RWPE2 (cell line): Measurements from ENCODE around the gene ZSCAN31.

Experiments
- ATAC-seq: fragments of 200-7000 bp; cut with Tn5 transposase; 3 replicates; pipeline ENCODE4 v1.9.1; 2021; ENCODE audit warnings: low read depth
- DNase-seq: peaks from one replicate; pipeline ENCODE4 v3.0.0-alpha.2; 2020; ENCODE audit warnings: low spot score
- H3K27ac ChIP-seq: fragments of 450-650 bp; 2 replicates; pipeline ENCODE4 v1.5.1; 2017; ENCODE audit warnings: mild to moderate bottlenecking; ENCODE audit not compliant: poor library complexity, severe bottlenecking
- H3K27me3 ChIP-seq: fragments of 250-450 bp; sonication (Bioruptor Pico); 2 replicates; pipeline ENCODE4 v1.5.1; 2021; ENCODE audit warnings: mild to moderate bottlenecking, moderate library complexity; ENCODE audit not compliant: insufficient read depth, poor library complexity, severe bottlenecking
- H3K36me3 ChIP-seq: fragments of 250-450 bp; sonication (Bioruptor Pico); 2 replicates; pipeline ENCODE4 v1.5.1; 2020; ENCODE audit warnings: low read depth, mild to moderate bottlenecking, moderate library complexity
- H3K4me1 ChIP-seq: fragments of 250-450 bp; sonication (Bioruptor Pico); 2 replicates; pipeline ENCODE4 v1.5.1; 2021; ENCODE audit warnings: mild to moderate bottlenecking, moderate library complexity; ENCODE audit not compliant: insufficient read depth, poor library complexity, severe bottlenecking
- H3K4me3 ChIP-seq: fragments of 250-450 bp; sonication (Bioruptor Pico); 2 replicates; pipeline ENCODE4 v1.5.1; 2021; ENCODE audit warnings: mild to moderate bottlenecking, moderate library complexity; ENCODE audit not compliant: severe bottlenecking
- H3K9me3 ChIP-seq: fragments of 250-450 bp; sonication (Bioruptor Pico); 2 replicates; pipeline ENCODE4 v1.5.1; 2021; ENCODE audit warnings: mild to moderate bottlenecking, moderate library complexity; ENCODE audit not compliant: severe bottlenecking
- TF ChIP-seq, protein P1 (sequence below): fragments of 450-650 bp; IDR thresholded peaks from one replicate; pipeline ENCODE4 v1.5.1; 2017; ENCODE audit warnings: mild to moderate bottlenecking, moderate library complexity; ENCODE audit not compliant: poor library complexity, severe bottlenecking

Gene ZSCAN31

DNA sequence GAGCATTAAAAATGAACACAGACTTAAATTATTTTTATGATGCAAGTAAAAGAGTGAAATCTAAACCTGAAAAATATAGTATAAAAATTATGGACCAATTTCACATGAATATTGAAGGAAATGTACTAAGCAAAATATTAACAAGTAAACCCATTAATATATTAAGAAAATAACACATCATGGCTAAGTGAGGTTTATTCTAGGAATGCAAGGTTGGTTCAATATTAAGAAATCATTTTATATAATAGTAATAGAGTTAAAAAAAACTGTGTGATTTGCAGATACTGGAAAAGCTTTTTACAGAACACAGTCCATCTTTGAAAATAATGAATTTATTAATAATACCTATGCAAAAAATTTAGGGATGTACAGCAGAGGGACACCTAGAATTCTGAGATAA, 42.7 kb upstream of the ZSCAN31 start:
- TF ChIP-seq, protein P1, sequence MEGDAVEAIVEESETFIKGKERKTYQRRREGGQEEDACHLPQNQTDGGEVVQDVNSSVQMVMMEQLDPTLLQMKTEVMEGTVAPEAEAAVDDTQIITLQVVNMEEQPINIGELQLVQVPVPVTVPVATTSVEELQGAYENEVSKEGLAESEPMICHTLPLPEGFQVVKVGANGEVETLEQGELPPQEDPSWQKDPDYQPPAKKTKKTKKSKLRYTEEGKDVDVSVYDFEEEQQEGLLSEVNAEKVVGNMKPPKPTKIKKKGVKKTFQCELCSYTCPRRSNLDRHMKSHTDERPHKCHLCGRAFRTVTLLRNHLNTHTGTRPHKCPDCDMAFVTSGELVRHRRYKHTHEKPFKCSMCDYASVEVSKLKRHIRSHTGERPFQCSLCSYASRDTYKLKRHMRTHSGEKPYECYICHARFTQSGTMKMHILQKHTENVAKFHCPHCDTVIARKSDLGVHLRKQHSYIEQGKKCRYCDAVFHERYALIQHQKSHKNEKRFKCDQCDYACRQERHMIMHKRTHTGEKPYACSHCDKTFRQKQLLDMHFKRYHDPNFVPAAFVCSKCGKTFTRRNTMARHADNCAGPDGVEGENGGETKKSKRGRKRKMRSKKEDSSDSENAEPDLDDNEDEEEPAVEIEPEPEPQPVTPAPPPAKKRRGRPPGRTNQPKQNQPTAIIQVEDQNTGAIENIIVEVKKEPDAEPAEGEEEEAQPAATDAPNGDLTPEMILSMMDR: no peak
- Histone ChIP-seq H3K9me3 (peaks cover 14% of the 10 kb centered on the region), H3K4me3 (no peak overlapping the region), H3K27me3 (no peaks in the 10 kb centered on the region), H3K27ac (no peak overlapping the region), H3K36me3 (peaks cover 57% of the 10 kb centered on the region), H3K4me1 (peaks cover 6% of the 10 kb centered on the region)
- ATAC-seq (no peak), DNase-seq (no peak)

DNA sequence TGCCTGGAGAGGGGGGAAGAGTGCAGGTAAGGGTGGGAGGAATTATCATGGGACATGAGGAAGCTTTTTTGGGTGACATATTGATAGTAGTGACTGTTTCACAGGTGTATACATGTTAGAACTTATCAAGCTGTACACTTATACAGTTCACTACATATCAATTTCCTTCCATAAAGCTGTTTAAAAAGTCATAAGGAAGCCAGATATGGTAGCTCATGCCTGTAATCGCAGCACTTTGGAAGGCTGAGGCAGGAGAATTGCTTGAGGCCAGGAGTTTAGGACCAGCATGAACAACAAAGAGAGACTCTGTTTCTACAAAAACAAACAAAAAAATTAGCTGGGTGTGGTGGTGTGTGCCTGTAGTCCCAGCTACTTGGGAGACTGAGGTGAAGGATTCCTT, 41.9 kb upstream of the ZSCAN31 start:
- TF ChIP-seq, protein P1: no peak
- H3K4me3 ChIP-seq: no peak overlapping the region
- no peak overlapping the region for H3K27ac ChIP-seq
- DNase-seq: no peak
- peaks cover 56% of the 10 kb centered on the region for H3K36me3 ChIP-seq
- peaks cover 5% of the 10 kb centered on the region for H3K4me1 ChIP-seq
- no peak for ATAC-seq
- H3K9me3 ChIP-seq: peaks cover 14% of the 10 kb centered on the region
- no peaks in the 10 kb centered on the region for H3K27me3 ChIP-seq

DNA sequence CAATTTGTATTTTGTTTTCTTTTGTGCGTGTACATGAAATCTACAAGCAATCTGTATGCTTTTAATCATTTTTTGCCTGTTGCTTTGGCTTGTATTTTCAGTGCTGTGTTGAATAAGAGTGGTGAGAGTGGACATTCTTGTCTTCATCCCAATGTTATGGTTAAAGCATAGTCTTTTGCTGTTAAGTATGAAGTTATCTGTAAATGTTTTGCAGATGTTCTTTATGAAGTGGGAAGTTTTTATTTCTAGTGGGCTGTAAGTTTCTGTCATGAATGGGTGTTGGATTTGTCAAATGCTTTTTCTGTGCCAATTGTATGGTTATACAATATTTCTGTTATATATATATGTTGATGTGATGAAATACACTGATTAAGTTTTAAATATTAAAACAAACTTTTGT, 38.0 kb upstream of the ZSCAN31 start:
- DNase-seq (no peak), ATAC-seq (no peak)
- TF ChIP-seq, protein P1: no peak
- Histone ChIP-seq H3K27ac (no peak overlapping the region), H3K9me3 (peaks cover 6% of the 10 kb centered on the region), H3K4me3 (no peak overlapping the region), H3K4me1 (no peaks in the 10 kb centered on the region), H3K27me3 (no peaks in the 10 kb centered on the region), H3K36me3 (peaks cover 21% of the 10 kb centered on the region)

DNA sequence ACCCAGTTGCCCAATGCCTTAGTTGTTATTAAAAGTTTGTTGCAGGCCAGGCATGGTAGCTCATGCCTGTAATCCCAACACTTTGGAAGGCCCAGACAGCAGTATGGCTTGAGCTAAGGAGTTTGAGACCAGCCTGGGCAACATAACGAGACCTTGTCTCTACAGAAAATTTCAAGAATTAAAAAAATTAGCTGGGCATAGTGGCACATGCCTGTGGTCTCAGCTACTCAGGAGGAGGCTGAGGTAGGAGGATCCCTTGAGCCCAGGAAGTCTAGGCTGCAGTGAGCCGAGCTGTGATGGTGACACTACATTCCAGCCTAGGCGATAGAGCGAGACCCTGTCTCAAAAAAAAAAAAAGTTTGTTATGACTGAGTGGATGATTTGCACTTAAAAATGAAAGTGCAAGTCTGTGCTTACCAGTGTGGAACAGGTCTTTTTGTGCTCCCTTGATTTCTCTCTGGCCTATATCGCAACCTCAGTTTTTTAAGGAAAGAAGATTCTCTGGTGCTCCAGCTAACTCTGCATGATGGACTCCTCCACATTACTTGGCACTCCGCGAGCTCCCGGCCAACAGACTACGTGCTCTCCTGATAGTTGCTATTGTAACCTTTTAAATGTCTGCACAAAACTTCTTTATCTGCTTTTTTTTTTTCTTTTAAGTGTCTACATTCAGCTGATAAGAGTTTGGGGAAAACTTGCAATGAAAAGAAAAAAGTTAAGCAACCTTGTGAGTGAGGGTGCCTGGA, 35.9 kb upstream of the ZSCAN31 start:
- Histone ChIP-seq H3K36me3 (peaks cover 4% of the 10 kb centered on the region; the same call in 1 of the 2 replicates), H3K4me1 (no peaks in the 10 kb centered on the region), H3K27ac (no peak overlapping the region), H3K27me3 (no peaks in the 10 kb centered on the region), H3K4me3 (no peak overlapping the region), H3K9me3 (no peaks in the 10 kb centered on the region)
- DNase-seq (no peak), ATAC-seq (no peak)
- TF ChIP-seq, protein P1: no peak

DNA sequence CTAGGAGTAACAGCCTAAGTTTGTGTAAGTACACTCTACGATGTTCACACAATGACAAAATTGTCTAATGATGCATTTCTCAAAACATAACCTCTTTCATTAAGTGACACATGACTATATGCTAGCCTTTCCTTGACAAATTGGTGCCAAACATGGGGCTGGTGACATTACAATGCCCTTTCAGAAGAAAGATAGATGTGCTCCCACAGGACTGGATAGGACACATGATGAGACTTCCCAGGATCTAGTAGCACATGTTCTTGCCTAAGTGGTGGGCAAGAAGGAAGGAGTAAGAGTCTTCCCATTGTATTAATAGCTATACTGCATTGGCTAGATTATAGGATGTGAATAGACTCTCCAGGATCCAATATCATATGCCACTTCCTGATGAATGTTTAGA, 35.3 kb upstream of the ZSCAN31 start:
- TF ChIP-seq, protein P1: no peak
- Histone ChIP-seq H3K4me3 (no peak overlapping the region), H3K27ac (no peak overlapping the region), H3K27me3 (no peaks in the 10 kb centered on the region), H3K9me3 (no peaks in the 10 kb centered on the region), H3K36me3 (0 out of 2 replicates have a peak, but pooled peaks cover under 1% of the 10 kb centered on the region), H3K4me1 (no peaks in the 10 kb centered on the region)
- ATAC-seq (no peak), DNase-seq (no peak)
